Fibroblast of skin of right quadriceps (primary cell): Measurements from ENCODE around the gene GIPC2.
"Not testable (repeated sequence)": the region's sequence is repeated elsewhere in the genome, so short reads cannot be mapped to it uniquely, and the experiment has no call there.

ENCODE experiments used
- DNase-seq: peaks from one replicate; pipeline ENCODE4 v3.0.0-alpha.2; 2013

GIPC2 gene

GRCh38 chr1:78038071-78038470 is 7.7 kb upstream of the GIPC2 start:
- no peak for DNase-seq

- DNase-seq, result no peak
Measured at GRCh38 chr1:78038491-78038939, 7.3 kb upstream of the GIPC2 start.

- DNase-seq, result no peak
Measured at GRCh38 chr1:78040484-78041089, 5.2 kb upstream of the GIPC2 start.

GRCh38 chr1:78043436-78043835 is 2.3 kb upstream of the GIPC2 start:
- DNase-seq, result no peak

GRCh38 chr1:78044796-78045562 is 787 bp upstream of the GIPC2 start:
- DNase-seq, result no peak

GRCh38 chr1:78045563-78045925 is 222 bp upstream of the GIPC2 start:
- no peak for DNase-seq

- DNase-seq, result no peak
Measured at GRCh38 chr1:78047106-78047505, 1.3 kb downstream of the GIPC2 start.

GRCh38 chr1:78047631-78048030 is 1.9 kb downstream of the GIPC2 start:
- no peak for DNase-seq

GRCh38 chr1:78048446-78048845 is 2.7 kb downstream of the GIPC2 start:
- DNase-seq, result no peak

GRCh38 chr1:78049396-78049795 is 3.6 kb downstream of the GIPC2 start:
- no peak for DNase-seq

- no peak for DNase-seq
Measured at GRCh38 chr1:78051005-78051404, 5.2 kb downstream of the GIPC2 start.

GRCh38 chr1:78052685-78053405 is 7.1 kb downstream of the GIPC2 start:
- DNase-seq, result no peak

- no peak for DNase-seq
Measured at GRCh38 chr1:78053498-78053897, 7.7 kb downstream of the GIPC2 start.

- DNase-seq, result no peak
Measured at GRCh38 chr1:78054559-78054958, 8.8 kb downstream of the GIPC2 start.

GRCh38 chr1:78054972-78055371 is 9.2 kb downstream of the GIPC2 start:
- no peak for DNase-seq

- no peak for DNase-seq
Measured at GRCh38 chr1:78055565-78056132, 9.9 kb downstream of the GIPC2 start.

GRCh38 chr1:78058670-78059069 is 12.9 kb downstream of the GIPC2 start:
- no peak for DNase-seq

- peak; percentile 24 for DNase-seq
Measured at GRCh38 chr1:78060857-78061563, 15.2 kb downstream of the GIPC2 start.

- DNase-seq, result peak; percentile 88
Measured at GRCh38 chr1:78061825-78062523, 16.2 kb downstream of the GIPC2 start.

GRCh38 chr1:78064886-78065285 is 19.1 kb downstream of the GIPC2 start:
- not testable (repeated sequence) for DNase-seq

GRCh38 chr1:78068681-78069283 is 23.0 kb downstream of the GIPC2 start:
- DNase-seq, result no peak

- no peak for DNase-seq
Measured at GRCh38 chr1:78069784-78070183, 24.0 kb downstream of the GIPC2 start.
